Activated naive CD8-positive, alpha-beta T cell treated with anti-CD3 and anti-CD28 coated beads, Interleukin-2, amount 10 ng/mL, durations not matched to agents 7 days and 5 days (primary cell): ENCODE data around the gene LRATD1. TPM values are rescaled to one million over a fixed set of nuclear protein-coding genes. Genes with fewer than 3 reads are reported as not detected.

Experiments
- ATAC-seq: fragments of 150-1000 bp; cut with Tn5 transposase; one replicate; pipeline ENCODE4 v1.10.0; 2021; ENCODE audit warnings: low read depth, moderate library complexity
- POLR2A ChIA-PET: fragments of 350-600 bp; sonication (Branson Sonifier 250); formaldehyde crosslinking; loops from one replicate; lab custom pipeline; 2021; ENCODE audit warnings: antibody characterized with exemption; lab: Charles Lee
- DNase-seq: peaks from one replicate; pipeline ENCODE4 v3.0.0; 2021
- H3K27ac Mint-ChIP-seq: one replicate; pipeline ENCODE4 v1.8.0; 2022; ENCODE audit warnings: mild to moderate bottlenecking, mixed read lengths
- H3K27me3 Mint-ChIP-seq: one replicate; pipeline ENCODE4 v1.8.0; 2022; ENCODE audit warnings: mild to moderate bottlenecking, moderate library complexity, mixed read lengths
- H3K36me3 Mint-ChIP-seq: one replicate; pipeline ENCODE4 v1.8.0; 2021; ENCODE audit warnings: mild to moderate bottlenecking, mixed read lengths
- H3K4me1 Mint-ChIP-seq: one replicate; pipeline ENCODE4 v1.8.0; 2021; ENCODE audit warnings: mixed read lengths
- H3K4me3 Mint-ChIP-seq: one replicate; pipeline ENCODE4 v1.8.0; 2022; ENCODE audit warnings: mild to moderate bottlenecking, moderate library complexity, mixed read lengths
- H3K9me3 Mint-ChIP-seq: one replicate; pipeline ENCODE4 v1.8.0; 2021; ENCODE audit warnings: mixed read lengths
- total RNA-seq, 2 experiments: library from RNA; stranded (reverse); gene quantifications; one replicate each; pipeline ENCODE4 v1.2.3, GENCODE V29; 2021

The LRATD1 gene, protein sequence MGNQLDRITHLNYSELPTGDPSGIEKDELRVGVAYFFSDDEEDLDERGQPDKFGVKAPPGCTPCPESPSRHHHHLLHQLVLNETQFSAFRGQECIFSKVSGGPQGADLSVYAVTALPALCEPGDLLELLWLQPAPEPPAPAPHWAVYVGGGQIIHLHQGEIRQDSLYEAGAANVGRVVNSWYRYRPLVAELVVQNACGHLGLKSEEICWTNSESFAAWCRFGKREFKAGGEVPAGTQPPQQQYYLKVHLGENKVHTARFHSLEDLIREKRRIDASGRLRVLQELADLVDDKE
- not detected for total RNA-seq

DNA sequence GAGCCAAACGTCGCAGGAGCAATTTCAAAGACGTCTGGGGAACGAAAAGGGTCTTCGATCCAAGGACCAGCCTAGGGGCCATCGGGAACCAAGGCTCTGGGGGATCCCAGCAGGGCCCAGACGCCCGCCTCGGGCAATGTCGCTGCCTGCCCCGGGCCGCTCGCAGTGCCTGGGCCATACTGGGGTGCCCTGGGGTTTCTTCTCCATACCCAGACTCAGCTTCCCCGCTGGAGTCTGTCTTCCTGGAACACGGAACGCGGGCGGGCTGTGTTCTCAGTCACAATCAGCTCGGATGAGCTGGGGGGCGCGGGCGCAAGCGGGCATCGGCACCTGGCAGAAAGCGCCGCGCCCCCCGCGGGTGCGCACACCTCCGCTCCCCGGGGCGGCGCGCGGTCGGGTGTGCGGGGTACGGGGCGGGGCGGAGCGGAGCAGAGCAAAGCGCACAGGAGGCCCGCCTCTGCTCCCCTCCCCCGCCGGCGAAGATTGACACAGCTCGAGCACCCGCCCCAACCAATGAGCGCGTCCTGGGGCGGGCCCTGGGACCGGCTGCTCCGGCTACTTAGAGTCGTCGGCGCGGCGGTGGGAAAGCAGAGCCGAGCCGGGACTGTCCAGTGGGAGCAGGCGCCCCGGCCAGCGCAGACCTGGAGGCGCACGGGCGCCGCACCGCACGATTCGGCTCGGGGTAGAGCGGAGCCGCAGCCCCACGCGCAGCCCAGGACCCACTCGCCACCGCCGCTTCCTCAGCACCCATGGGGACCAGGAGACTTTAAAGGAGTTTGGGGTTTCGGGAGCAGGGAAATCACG lies at the start of gene LRATD1:
LRATD1 (plus strand) TSS at position 585 of the 804 bp plus-strand sequence. CDS start 1,263 bp downstream, outside the sequence.
- peak; percentile 33 for ATAC-seq
- Mint-ChIP-seq H3K9me3 (peaks cover 3% of the 10 kb centered on the region), H3K36me3 (no peaks in the 10 kb centered on the region), H3K4me1 (peaks cover 1% of the 10 kb centered on the region), H3K27me3 (peaks cover 58% of the 10 kb centered on the region), H3K4me3 (no peak within 1 kb of the TSS), H3K27ac (peak within 1 kb of the TSS; percentile 45)
- POLR2A ChIA-PET: no interaction called here
- DNase-seq: peak; percentile 24

DNA sequence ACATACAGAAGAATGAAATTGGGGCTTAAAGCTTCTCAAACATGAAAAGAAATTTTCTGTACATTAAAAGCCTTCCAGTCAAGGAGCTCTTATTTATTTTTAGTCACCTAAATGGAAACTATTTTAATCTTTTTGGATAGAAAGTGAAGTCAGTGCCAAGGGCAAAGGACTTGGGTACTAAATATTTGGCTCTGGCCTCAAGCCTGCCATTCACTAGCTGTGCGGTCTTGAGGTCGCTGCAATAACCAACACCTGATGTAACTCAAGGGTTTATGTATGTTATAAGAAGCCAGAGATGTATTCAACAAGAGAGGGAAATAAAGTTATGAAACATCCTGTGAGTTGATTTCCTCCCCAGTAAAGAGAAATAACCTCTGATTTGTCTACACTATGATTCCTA lies 49.5 kb upstream of the LRATD1 start:
- Mint-ChIP-seq H3K4me3 (no peak overlapping the region), H3K9me3 (no peaks in the 10 kb centered on the region), H3K4me1 (no peaks in the 10 kb centered on the region), H3K27ac (no peak overlapping the region), H3K36me3 (no peaks in the 10 kb centered on the region), H3K27me3 (no peaks in the 10 kb centered on the region)
- POLR2A ChIA-PET: no interaction called here
- ATAC-seq (no peak), DNase-seq (no peak)

DNA sequence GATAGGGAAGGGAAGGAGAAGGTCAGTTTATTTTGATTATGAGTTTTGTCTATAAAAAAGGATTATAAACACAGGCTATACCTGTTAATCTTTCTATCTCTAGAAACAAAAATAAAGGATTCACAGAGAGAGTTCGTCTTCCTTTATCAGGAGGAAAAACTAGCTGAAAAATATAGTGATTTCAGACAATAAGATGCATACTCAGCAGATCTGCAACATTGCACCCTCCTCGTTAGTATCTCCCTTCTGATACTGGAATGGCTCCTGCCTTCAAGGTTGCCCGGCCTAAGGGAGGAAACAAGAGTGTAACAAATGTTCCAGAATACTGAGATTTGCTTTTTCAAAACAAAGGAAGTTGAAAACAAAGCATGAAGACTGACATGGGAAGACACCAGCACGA lies 48.7 kb upstream of the LRATD1 start:
- Mint-ChIP-seq H3K27me3 (no peaks in the 10 kb centered on the region), H3K36me3 (no peaks in the 10 kb centered on the region), H3K27ac (no peak overlapping the region), H3K9me3 (no peaks in the 10 kb centered on the region), H3K4me3 (no peak overlapping the region), H3K4me1 (no peaks in the 10 kb centered on the region)
- no peak for ATAC-seq
- no peak for DNase-seq
- POLR2A ChIA-PET: no interaction called here

DNA sequence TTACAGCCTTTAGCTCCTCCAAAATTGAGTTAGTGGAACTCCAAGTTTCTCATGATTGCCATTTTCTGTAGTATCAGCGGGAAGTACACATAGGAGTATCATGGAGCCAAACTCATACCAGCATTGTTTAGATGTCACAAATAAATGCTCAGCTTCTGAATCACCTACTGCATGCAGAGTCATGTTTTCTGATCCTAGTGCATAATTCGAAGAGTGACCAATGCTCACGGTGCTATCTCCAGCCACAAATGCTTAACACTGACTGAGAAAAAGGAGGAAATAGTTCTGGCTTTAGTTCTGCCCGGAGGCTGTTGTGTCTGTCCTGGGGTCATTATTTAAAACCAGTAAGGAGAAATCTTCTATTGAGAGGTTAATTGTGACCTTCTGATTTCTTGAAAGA lies 45.4 kb upstream of the LRATD1 start:
- Mint-ChIP-seq H3K36me3 (no peaks in the 10 kb centered on the region), H3K27me3 (no peaks in the 10 kb centered on the region), H3K9me3 (no peaks in the 10 kb centered on the region), H3K27ac (no peak overlapping the region), H3K4me1 (no peaks in the 10 kb centered on the region), H3K4me3 (no peak overlapping the region)
- DNase-seq (no peak), ATAC-seq (no peak)
- POLR2A ChIA-PET: no interaction called here

DNA sequence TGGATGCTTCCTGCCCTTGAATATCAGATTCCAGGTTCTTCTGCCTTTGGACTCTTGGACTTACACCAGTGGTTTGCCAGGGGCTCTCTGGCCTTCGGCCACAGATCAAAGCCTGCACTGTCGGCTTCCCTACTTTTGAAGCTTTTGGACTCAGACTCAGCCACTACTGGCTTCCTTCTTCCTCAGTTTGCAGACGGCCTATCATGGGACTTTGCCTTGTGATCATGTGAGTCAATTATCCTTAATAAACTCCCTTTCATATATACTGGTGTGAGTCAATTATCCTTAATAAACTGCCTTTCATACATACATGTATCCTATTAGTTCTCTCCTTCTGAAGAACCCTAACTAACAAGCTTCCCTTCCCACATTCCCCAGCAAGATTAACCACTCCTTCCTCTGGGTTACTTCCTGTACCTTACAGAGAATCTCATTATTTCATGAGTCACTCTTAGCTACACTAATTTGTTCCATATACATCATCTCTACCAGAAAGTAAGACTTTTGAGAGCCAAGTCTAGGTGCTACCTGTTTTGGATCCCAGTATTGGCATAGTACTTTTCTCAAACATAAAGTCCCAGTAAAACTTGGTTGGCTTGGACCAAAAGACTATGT lies 31.3 kb upstream of the LRATD1 start:
- H3K36me3 Mint-ChIP-seq: no peaks in the 10 kb centered on the region
- H3K4me3 Mint-ChIP-seq: no peak overlapping the region
- POLR2A ChIA-PET: no interaction called here
- no peak overlapping the region for H3K27ac Mint-ChIP-seq
- H3K9me3 Mint-ChIP-seq: no peaks in the 10 kb centered on the region
- H3K27me3 Mint-ChIP-seq: no peaks in the 10 kb centered on the region
- DNase-seq: no peak
- ATAC-seq: no peak
- no peaks in the 10 kb centered on the region for H3K4me1 Mint-ChIP-seq

DNA sequence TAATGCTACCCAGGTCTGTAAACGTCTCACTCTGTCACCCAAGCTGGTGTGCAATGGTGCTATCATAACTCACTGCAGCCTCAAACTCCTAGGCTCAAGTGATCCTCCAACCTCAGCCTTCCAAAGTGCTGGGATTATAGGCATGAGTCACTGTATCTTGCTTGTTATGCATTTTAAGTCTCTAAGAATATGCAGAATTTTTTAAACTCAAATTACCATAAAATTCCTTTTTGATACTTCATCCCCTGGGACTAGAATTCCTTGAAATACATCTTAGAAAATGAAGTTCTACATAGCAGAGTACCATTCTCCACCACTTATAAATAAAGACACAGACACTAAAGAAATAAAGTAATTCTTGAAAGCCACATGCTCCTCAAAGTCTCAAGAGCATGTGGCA lies 30.2 kb upstream of the LRATD1 start:
- DNase-seq (no peak), ATAC-seq (no peak)
- Mint-ChIP-seq H3K27me3 (no peaks in the 10 kb centered on the region), H3K36me3 (no peaks in the 10 kb centered on the region), H3K4me1 (no peaks in the 10 kb centered on the region), H3K9me3 (no peaks in the 10 kb centered on the region), H3K27ac (no peak overlapping the region), H3K4me3 (no peak overlapping the region)
- POLR2A ChIA-PET: no interaction called here

DNA sequence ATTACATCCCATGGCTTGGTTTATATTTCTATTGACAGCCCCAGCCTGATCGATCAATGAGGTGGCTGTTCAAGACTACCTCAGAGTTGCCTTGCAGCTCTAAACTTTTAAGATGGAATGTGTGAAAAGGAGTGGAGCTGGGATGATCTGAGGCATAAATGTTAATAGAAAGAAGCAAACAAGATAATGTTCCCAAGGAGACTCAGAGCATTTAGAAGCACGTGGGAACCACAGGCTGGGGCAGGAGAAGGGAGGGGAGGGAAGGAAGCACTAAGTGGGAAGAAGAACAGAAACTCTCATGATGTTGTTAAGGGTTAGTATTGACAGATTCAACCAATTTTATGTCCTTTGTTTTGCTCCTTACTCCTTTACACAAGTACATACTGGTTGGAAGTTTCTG lies 28.8 kb upstream of the LRATD1 start:
- DNase-seq (no peak), ATAC-seq (no peak)
- Mint-ChIP-seq H3K4me3 (no peak overlapping the region), H3K27ac (no peak overlapping the region), H3K36me3 (no peaks in the 10 kb centered on the region), H3K27me3 (no peaks in the 10 kb centered on the region), H3K4me1 (no peaks in the 10 kb centered on the region), H3K9me3 (no peaks in the 10 kb centered on the region)
- POLR2A ChIA-PET: no interaction called here

DNA sequence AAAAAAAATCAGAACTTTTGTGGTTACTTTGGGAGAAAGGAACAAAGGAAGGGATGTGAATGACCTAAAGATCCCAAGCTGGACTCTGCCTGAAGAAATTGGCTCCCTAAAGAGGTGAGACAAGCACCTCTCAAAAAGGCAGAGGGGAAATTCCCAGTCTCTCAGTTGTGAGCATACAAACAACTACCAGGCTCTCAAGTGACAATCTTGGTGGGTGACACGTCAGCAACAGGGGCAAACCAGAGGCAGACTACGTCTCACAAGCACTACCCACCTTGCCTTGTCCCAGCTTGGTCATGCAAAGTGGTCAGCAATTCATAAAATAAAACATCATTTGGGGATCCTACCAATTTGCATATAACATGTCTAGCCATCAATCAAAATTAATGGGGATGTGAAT lies 24.3 kb upstream of the LRATD1 start:
- H3K4me3 Mint-ChIP-seq: no peak overlapping the region
- ATAC-seq: no peak
- no peaks in the 10 kb centered on the region for H3K36me3 Mint-ChIP-seq
- H3K27ac Mint-ChIP-seq: no peak overlapping the region
- no peak for DNase-seq
- no peaks in the 10 kb centered on the region for H3K9me3 Mint-ChIP-seq
- POLR2A ChIA-PET: no interaction called here
- no peaks in the 10 kb centered on the region for H3K27me3 Mint-ChIP-seq
- no peaks in the 10 kb centered on the region for H3K4me1 Mint-ChIP-seq

DNA sequence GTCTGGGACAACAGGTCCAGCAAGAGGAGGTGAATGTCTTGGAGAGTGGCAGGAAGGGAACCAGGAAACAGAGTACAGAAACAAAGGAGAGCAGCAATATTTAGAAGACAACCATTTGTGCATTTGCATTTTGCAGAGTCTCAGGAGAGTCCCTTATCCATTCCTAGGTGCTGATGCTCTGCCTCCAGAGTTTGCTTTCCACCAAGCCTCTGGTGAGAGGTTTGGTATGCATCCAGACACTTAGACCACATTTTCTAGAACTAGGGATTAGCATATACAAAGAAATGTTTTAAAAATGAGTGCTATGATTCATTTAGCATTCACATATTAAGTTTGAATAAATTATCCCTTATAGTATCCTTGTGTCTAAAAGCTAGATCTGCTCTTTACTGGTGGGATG lies 18.5 kb upstream of the LRATD1 start:
- H3K9me3 Mint-ChIP-seq: peaks cover 1% of the 10 kb centered on the region
- H3K27ac Mint-ChIP-seq: no peak overlapping the region
- H3K27me3 Mint-ChIP-seq: no peaks in the 10 kb centered on the region
- POLR2A ChIA-PET: no interaction called here
- H3K36me3 Mint-ChIP-seq: no peaks in the 10 kb centered on the region
- H3K4me1 Mint-ChIP-seq: no peaks in the 10 kb centered on the region
- no peak overlapping the region for H3K4me3 Mint-ChIP-seq
- no peak for DNase-seq
- ATAC-seq: no peak

DNA sequence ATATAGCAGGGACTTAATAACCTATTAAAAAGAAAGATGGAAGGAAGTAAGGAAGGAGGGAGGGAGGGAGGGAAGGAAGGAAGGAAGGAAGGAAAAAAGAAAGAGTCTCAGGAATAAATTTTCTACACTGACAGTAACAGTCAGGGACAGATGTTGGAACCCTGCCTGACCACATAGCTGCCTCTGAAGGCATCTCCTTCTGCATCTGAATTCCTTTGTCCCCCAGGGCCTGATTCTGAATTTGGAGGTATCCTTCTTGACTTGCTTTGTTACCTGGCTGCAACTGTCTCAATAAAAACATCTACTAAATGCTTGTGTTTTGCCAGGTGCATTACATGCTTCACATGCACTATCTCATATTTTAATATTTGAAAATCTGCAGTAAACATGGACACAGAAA lies 17.4 kb upstream of the LRATD1 start:
- H3K27me3 Mint-ChIP-seq: no peaks in the 10 kb centered on the region
- H3K36me3 Mint-ChIP-seq: no peaks in the 10 kb centered on the region
- ATAC-seq (no peak), DNase-seq (no peak)
- H3K4me3 Mint-ChIP-seq: no peak overlapping the region
- no peak overlapping the region for H3K27ac Mint-ChIP-seq
- no peaks in the 10 kb centered on the region for H3K4me1 Mint-ChIP-seq
- H3K9me3 Mint-ChIP-seq: peaks cover 1% of the 10 kb centered on the region
- POLR2A ChIA-PET: no interaction called here

DNA sequence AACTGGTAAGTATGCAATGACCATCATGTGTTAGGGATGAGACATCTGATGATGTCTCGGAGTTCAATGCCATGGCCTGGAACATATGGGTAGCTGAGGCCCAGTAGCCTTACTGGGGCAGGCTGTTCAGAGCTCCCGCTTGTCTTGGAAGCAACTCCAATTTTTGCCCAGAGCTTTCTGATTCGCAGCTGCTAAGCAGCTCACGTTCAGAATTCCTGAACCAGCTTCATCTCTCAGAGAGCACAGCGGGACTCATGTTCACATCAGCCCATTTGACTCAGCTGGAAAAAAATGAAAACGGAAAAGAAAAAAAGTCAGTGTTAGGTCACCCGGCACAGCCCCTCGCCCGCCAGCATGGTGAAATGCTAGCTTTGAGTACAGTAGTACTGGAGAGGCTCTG lies 16.8 kb upstream of the LRATD1 start:
- Mint-ChIP-seq H3K4me1 (no peaks in the 10 kb centered on the region), H3K9me3 (peaks cover 1% of the 10 kb centered on the region), H3K27me3 (no peaks in the 10 kb centered on the region), H3K4me3 (no peak overlapping the region), H3K36me3 (no peaks in the 10 kb centered on the region), H3K27ac (no peak overlapping the region)
- POLR2A ChIA-PET: no interaction called here
- DNase-seq (no peak), ATAC-seq (no peak)

DNA sequence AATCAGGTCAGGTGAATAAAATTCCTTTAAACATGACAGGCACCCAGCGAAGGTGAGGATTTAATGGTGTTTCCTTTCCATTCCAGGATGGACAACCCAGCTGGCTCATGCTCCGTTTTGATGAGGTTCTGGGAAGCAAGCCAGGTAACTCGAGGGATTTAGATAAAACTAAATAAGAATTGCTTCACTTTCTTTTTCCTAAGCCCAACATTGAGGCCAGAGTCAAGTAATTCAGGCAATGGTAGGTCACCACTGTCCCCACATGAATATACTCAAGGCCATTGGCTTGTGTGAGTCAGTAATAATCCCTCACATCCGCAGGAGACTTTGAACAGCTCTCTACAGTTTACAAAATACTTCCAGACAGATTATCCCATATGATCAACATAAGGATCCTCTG lies 16.2 kb upstream of the LRATD1 start:
- no peak for DNase-seq
- POLR2A ChIA-PET: no interaction called here
- Mint-ChIP-seq H3K9me3 (peaks cover 1% of the 10 kb centered on the region), H3K4me1 (no peaks in the 10 kb centered on the region), H3K4me3 (no peak overlapping the region), H3K27me3 (no peaks in the 10 kb centered on the region), H3K36me3 (no peaks in the 10 kb centered on the region), H3K27ac (no peak overlapping the region)
- ATAC-seq: no peak

DNA sequence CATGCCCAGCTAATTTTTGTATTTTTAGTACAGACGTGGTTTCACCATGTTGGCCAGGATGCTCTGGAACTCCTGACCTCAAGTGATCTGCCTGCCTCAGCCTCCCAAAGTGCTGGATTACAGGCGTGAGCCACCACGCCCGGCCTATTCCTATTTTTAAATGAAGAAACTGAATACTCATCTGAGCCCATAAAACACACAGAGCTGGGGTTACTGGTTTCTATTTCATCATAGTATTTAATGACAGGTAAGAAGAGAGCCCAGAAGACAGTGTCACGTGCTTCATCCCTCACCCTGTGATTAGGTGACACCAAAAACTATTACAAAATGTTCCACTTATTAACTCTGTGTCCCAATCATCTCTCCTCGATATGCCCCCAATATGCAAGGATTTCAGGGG lies 15.6 kb upstream of the LRATD1 start:
- no peaks in the 10 kb centered on the region for H3K27me3 Mint-ChIP-seq
- no peaks in the 10 kb centered on the region for H3K4me1 Mint-ChIP-seq
- no peak overlapping the region for H3K27ac Mint-ChIP-seq
- POLR2A ChIA-PET: no interaction called here
- no peaks in the 10 kb centered on the region for H3K36me3 Mint-ChIP-seq
- no peak for DNase-seq
- H3K4me3 Mint-ChIP-seq: no peak overlapping the region
- ATAC-seq: no peak
- peaks cover 1% of the 10 kb centered on the region for H3K9me3 Mint-ChIP-seq

DNA sequence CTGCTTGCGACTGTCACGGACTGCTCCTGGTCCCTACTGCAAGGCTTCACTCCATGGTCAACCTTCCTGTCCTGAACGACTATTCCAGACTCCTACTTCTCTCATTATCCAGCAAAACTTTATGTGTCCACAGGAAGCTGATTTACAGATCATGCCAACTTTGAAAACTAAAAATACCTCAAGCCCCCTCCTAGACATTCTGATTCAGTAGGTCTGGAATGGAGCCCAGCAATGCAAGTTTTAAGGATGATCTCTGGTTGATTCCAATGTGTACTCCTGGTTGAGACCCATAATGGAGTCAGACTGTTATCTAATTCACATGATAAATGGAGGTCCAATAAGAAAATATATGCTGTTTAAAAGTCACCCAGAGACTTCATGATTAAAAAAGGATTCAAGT lies 13.1 kb upstream of the LRATD1 start:
- no peaks in the 10 kb centered on the region for H3K27me3 Mint-ChIP-seq

More for the DNA sequence above, 13.1 kb upstream of the LRATD1 start:
- POLR2A ChIA-PET: no interaction called here
- H3K4me1 Mint-ChIP-seq: no peaks in the 10 kb centered on the region
- no peak for ATAC-seq
- peaks cover 3% of the 10 kb centered on the region for H3K9me3 Mint-ChIP-seq
- no peak for DNase-seq
- H3K36me3 Mint-ChIP-seq: no peaks in the 10 kb centered on the region
- no peak overlapping the region for H3K27ac Mint-ChIP-seq
- H3K4me3 Mint-ChIP-seq: no peak overlapping the region
